Measurements from ENCODE around the gene RUFY2.

The RUFY2 gene, protein sequence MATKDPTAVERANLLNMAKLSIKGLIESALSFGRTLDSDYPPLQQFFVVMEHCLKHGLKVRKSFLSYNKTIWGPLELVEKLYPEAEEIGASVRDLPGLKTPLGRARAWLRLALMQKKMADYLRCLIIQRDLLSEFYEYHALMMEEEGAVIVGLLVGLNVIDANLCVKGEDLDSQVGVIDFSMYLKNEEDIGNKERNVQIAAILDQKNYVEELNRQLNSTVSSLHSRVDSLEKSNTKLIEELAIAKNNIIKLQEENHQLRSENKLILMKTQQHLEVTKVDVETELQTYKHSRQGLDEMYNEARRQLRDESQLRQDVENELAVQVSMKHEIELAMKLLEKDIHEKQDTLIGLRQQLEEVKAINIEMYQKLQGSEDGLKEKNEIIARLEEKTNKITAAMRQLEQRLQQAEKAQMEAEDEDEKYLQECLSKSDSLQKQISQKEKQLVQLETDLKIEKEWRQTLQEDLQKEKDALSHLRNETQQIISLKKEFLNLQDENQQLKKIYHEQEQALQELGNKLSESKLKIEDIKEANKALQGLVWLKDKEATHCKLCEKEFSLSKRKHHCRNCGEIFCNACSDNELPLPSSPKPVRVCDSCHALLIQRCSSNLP

DNA sequence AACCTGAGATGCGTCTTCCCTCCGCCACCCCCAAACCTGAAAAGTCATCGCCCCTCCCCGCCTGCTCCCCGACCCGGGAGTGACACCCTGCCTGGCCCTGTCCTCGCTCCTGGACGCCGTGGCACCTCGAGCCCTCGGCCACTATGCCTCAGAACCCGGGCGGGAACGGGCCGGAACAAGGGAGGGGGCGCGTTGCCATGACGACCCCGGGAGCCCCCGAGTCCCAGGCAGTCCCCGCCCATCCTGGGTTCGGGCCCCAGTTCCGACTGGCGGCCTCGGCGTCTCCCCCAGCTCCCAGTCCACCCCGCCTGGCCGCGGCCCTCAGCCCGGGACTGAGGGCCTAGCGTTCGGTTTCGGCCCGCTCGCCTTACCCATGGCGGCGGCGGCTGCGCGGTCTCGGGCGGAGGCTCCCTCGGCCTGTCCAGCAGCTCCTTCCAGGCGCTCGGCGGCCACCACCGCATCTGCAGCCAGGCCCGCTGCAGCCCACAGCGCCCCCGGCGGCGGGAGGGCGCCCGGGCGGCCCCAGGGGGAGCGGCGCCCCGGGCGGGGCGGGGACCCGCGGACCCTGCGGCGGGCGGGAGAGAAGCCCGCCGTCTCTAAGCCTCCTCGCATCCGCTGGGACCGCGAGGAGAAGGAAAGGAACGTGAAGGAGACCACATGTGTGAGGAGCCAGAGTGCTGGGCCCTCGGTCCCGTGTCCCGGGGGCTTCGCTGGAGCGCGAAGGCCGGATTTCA, at the start of gene RUFY2:
RUFY2 (minus strand) TSS at position 463 of the 734 bp plus-strand sequence; CDS start at position 375, 88 bp downstream.
- peak; percentile 80 for DNase-seq (ENCODE audit: low read depth)

DNA sequence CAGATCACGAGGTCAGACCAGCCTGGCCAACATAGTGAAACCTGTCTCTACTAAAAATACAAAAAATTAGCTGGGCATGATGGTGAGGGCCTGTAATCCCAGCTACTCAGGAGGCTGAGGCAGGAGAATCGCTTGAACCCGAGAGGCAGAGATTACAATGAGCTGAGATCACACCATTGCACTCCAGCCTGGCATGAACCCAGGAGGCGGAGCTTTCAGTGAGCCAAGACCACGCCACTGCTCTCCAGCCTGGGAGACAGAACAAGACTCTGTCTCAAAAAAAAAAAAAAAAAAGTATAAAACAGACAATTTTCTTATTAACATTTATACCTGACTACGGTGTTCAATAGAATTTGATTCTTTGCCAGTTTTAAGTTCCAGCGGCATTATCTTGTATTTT, 42.6 kb upstream of the RUFY2 start:
- DNase-seq (ENCODE audit: low read depth) = peak; percentile 64

DNA sequence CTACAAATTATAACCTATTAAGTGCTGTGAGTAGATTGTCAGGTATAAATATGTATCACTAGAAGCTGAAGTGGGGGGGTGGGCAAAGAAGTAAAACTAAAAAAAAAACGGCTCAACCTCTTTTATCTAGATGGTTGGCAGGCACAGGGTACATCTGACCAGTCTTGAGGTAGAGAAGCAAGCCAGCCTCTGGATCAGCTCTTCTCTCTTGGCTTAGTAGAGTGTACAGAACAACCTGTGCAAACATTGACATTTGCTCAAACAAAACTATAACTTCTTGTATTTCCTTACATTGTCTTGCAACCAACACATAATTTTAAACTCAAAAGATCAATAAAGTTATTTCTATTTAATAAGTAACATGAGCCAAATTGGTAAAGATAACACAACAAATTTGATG, 39.1 kb upstream of the RUFY2 start:
- DNase-seq (ENCODE audit: low read depth) = no peak

DNA sequence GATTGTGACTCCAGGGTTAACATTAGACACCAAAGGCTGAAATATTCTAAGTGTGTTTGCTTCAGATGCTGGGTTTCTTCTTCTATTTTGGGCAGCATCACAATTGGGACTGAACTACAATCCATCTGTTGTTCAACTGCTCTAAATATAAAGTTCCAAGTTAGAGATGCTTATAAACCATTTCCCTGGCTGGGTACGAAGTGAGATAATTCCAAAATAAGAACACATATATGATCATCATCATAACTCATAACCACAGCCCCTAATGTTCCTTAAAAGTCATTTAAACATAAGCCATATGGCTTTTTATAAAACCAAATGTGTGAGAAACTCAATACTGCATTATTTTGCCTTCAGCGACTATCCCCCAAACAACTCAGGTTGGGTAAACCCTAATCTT, 35.9 kb upstream of the RUFY2 start:
- DNase-seq (ENCODE audit: low read depth) = no peak

DNA sequence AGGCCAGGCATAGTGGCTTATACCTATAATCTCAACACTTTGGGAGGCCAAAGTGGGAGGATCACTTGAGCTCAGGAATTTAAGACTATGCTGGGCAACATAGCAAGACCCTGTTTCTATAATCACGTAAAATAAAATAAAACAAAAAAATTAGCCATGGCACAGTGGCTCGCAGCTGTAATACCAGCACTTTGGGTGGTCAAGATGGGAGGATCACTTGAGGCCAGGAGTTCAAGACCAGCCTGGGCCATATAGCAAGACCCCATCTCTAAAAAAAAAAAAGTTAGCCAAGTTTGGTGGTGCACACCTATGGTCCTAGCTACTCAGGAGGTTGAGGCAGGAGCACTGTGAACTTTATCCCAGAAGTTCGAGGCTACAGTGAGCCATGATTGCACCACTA, 33.8 kb upstream of the RUFY2 start:
- DNase-seq (ENCODE audit: low read depth) = no peak

DNA sequence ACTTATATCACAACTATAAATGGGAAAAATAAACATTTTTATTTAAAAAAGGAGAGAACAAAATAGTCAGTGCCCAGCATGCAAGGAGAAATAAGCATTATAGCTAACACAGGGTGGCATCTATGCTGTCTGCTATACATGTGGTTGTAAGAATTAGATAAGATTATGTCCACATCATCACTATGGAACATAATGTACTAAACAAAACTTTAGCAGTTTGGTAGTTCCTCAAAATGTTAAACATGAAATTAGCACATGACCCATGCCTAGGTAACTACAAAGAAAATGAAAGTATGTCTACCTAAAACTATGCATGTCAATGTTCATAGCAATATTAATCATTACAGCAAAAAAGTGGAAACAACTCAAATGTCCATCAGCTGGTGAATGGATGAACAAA, 28.7 kb upstream of the RUFY2 start:
- no peak for DNase-seq (ENCODE audit: low read depth)

DNA sequence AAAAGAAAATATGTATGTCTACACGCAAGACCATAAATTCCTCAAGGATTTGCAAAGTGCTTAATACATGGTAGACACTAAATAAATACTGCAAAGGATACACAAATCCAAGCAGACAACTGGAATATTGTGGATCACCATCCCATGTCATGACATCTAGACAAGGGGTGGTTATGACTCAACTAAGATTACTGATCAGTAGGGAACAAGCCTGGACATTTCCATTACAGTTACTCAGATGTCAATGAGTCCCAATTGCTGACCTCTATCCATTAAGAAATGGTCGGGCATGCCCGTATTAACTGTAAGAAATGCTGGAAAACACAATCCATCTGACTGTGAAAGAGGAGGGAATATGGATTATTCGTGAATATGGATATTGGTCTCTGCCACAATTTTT, 27.6 kb upstream of the RUFY2 start:
- peak; percentile 10 for DNase-seq (ENCODE audit: low read depth)

DNA sequence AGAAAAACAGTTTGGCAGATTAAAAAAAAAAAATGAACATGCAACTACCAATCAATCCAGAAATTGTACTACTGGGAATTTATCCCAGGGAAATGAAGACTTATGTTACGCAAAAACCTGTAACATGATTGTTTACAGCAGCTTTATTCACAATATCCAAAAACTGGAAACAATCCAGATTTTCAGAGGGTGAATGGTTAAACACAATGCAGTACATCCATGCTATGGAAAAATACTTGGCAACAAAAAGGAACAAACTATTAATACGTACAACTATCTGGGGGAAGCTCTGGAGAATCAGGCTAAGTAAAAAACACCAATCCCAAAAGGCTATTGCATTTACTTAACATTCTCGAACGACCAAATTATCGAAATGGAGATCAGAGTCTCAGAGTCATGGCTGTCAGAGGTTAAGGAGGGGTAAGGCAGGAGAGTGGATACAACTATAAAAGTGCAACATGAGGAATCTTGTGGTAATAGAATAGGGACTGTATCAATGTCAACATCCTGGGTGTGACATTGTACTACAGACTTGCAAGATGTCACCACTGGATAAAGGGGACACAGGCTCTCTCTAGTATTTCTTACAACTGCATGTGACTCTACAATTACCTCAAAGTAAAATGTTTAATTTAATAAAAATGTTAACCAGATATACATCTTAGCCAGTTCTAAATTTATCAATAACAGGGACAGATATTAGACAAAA, 21.5 kb upstream of the RUFY2 start:
- no peak for DNase-seq (ENCODE audit: low read depth)

DNA sequence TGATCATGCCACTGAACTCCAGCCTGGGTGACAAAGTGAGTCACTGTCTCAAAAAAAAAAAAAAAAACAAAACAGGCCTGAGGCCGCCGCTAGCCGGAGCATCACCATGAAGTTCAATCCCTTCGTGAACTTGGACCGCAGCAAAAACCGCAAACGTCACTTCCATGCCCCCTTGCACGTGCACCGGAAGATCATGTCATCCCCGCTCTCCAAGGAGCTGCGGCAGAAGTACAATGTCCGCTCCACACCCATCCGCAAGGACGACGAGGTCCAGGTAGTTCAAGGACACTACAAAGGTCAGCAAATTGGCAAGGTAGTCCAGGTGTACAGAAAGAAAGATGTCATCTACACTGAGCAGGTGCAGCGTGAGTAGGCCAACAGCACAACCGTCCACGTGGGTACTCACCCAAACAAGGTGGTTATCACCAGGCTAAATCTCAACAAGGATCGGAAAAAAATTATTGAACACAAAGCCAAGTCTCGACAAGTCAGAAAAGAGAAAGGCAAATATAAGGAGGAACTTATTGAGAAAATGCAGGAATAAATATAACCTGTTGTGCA, 17.5 kb upstream of the RUFY2 start:
- no peak for DNase-seq (ENCODE audit: low read depth)

DNA sequence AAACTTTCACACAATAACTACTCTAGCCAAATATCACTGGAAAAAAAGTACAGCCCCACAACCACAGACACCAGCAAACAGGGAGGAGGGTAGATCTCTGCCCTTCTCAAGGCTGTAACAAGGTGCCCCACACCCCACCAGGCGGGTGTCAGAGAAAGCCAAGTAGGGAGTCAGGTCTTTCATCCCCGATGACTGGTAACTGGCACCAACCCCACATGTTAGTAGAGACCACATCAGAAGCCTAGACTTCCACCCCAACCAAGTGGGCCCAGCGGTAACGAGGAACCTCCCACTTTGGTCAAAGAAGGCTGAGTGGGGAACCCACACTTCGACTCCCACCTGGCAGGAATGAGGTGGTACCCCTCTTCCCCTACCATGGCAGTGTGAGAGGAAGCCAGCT, 16.4 kb upstream of the RUFY2 start:
- no peak for DNase-seq (ENCODE audit: low read depth)

DNA sequence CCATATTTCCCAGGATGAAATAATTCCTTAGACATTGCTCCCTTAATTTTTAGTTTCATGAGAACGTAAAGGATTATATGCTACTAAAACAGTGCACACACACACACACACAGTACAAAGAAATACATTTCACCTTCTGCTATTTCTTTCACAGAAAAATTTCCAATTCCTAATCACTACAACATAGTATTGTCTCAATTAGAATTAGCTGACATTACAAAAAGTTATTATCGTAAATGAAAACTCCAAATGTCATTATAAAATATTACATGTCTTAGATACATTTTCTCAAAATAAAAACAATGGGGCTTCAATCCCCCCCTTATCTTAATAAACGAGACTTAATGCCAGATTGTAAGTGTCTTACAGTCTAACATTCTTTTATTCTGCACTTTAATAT, 12.3 kb upstream of the RUFY2 start:
- no peak for DNase-seq (ENCODE audit: low read depth)

DNA sequence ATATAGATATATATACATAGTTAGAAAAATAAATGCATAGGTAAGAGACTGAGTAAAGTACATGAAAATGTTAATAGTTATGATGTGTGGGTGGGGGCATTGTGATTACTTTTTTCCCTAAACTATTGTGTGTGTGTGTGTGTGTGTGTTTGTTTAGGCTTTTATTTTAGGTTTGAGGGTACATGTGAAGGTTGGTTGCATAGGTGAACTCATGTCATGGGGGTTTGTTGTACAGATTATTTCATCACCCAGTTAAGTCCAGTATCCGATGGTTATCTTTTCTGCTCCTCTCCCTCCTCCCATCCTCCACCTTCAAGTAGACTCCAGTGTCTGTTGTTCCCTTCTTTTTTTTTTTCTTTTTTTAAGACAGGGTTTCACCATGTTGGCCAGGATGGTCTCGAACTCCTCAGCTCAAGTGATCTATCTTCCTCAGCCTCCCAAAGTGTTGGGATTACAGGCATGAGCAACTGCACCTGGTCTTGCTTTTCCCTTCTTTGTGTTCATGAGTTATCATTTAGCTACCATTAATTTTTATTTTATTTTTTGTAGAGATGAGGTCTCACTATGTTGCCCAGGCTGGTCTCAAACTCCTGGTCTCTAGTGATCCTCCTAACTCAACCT, 1.9 kb upstream of the RUFY2 start:
- DNase-seq (ENCODE audit: low read depth) = no peak

DNA sequence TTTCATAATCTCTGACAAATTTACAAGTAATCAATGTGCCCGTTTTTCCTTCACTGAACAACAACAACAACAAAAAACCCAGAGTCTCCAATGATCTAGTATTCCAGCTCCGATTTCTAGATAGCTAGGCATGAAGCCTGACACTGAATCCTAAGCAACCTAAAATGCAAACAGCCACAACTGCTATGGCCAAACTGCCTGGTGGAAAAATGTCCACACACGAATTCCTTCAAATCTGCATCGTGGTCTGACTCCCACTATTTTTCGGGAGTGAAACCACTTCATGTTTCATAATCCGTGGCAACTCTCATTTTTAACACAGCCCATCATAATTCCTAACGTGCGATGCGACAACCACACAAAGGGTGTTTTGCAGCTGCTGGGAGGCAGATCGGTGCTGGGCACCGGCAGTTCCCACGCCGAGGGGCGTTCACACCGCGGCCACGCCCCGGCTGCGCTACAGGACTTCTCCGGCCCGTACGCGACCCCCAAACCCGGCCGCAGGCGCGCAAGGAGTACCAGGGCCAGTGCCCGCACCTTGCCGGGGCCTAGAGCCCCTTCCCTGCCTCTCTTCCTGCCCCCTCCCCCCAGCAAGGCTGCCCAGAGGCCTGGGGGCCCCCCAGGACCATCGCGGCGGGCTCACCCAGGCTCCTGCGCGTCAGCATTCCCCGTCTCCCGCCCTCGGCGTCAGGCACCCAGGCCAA, 814 bp downstream of the RUFY2 start:
- peak; percentile 75 for DNase-seq (ENCODE audit: low read depth)

DNA sequence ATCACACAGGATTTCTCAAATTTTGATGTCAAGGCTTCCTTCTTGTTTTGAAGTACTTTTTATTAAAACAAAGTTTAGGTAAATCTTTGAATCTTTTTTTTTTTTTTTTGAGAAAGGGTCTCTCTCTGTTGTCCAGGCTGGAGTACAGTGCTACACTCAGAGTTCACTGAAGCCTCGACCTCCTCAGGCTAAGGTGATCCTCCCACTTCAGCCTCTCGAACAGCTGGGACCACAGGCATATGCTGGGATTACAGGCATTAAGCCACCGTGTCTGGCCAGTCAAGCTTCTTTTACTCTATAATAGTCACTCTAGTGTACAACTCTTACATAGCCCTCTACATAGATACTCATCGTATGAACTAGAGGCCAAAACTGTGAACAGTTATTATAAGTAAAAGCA, 3.4 kb downstream of the RUFY2 start:
- no peak for DNase-seq (ENCODE audit: low read depth)

DNA sequence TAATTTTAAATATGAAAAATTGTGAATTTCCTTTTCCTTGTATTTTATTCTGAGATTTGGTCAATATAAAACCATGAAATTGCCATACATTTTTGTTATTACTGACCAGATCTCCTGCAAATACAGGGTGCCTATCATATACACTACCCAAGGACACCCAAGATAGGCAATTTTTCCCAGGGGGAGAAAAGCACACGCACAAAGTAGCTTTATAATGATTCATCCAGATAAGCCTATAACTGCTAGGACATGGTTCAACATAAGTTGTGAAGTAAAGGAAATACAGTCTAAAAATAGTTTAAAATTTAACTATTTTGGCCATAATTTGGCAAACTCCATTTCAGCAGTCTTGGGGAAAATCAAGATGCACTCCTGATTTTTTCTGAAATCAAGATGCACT, 4.8 kb downstream of the RUFY2 start:
- no peak for DNase-seq (ENCODE audit: low read depth)

DNA sequence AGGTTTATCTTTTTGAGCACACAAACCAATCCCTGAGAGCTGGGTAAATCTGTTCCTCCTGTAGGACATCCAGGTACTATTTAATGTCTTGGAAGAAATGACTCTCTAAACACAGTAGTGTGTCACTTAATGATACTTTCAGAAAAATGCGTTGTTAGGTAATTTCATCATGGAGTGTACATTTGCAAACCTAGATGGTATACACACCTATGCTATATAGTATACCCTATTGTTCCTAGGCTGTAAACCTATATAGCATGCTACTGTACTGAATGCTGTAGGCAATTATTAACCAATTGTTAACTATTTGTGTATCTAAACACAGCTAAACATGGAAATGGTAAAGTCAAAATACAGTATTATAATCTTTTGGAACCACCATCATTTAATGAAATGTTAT, 10.1 kb downstream of the RUFY2 start:
- no peak for DNase-seq (ENCODE audit: low read depth)

DNA sequence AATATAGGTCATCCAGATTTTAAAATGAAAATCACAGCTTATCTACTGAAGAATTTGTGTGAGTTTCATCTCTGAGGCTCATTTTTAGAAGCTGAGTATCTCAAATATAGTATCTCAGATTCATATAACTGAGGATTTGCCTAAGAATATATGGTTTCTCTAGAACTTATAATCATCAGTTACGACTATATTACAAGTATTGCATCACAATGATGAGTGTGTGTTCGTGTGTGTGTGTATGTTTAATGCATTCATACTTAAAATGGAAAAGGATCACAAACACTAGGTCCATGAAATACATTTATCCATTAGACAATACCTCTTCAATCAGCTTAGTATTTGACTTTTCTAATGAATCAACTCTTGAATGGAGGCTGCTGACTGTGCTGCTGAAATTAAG, 21.3 kb downstream of the RUFY2 start:
- no peak for DNase-seq (ENCODE audit: low read depth)

DNA sequence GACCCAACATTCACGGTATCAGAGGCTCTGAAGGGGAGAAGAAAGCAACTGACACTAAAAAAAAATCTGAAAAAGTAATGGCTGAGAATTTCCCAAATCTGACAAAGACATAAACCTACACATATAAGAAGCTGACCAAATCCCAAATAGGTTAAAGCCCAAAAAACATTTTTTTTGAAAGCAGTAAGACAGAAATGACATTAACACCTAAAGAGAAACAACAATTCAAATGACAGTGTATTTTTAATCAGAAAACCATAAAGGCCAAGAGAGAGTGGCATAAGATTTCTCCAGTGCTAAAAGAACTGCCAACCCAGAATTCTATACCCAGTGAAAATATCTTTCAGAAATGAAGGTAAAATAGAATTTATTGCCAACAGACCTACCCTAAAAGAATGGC, 35.5 kb downstream of the RUFY2 start:
- DNase-seq (ENCODE audit: low read depth) = no peak

DNA sequence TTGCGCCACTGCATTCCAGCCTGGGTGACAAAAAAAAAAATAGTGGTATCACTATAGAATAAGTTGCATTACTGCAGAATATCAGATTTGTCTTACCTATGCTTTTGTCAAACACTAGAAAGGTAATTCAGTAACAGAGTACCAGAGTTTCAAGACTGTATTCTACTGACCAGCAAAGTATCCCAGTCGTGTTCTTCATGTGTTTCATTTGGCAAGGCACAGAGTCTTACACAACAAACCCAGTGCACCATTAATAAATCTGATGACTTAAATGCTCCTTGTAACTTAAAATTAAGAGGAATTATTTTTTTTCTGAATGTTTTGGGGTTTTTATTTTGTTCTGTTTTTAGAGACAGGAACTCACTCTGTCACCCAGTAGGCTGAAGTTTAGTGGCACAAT, 40.0 kb downstream of the RUFY2 start:
- no peak for DNase-seq (ENCODE audit: low read depth)

DNA sequence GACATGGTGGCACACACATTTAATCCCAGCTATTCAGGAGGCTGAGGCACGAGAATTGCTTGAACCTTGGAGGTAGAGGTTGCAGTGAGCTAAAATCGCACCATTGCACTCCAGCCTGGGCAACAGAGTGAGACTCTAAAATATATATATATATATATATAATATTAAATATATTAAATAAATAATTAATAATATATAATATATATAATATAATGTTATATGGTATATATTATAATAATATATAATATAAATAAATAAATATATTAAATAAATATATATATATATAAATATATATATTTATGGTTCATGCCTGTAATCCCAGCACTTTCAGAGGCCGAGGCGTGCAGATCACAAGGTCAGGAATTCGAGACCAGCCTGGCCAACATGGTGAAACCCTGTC, 40.5 kb downstream of the RUFY2 start:
- no peak for DNase-seq (ENCODE audit: low read depth)

DNA sequence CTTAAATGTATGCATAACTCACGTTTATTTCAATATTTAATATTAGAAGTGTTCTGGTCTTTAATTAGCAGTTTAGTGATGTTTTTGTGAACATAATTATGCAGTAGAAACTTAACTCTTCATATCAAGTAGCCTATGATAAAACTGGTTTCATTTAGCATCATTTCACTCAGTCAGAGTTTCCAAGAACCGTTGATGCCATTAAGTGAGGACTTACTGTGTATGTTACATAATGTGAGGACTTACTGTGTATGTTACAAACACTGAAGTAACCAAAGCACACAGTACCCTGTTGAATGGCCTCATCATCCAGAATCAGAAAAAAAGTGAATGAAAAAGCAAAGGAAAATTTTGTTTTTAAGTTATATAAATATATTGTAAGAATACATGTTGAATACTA, 41.5 kb downstream of the RUFY2 start:
- DNase-seq (ENCODE audit: low read depth) = no peak

Data from ELR (cell line).